Prostate gland (tissue), 2 donors: ENCODE data around the gene TMEM196.
"Not testable (repeated sequence)": the region's sequence is repeated elsewhere in the genome, so short reads cannot be mapped to it uniquely, and the experiment has no call there.

Experiments used
- POLR2A ChIP-seq: fragments of 450-650 bp; IDR thresholded peaks from one replicate; pipeline ENCODE4 v1.6.1; 2016; ENCODE audit warnings: antibody characterized with exemption, mild to moderate bottlenecking
- TF ChIP-seq, protein P1 (sequence below), 4 experiments: fragments of 200-600 bp in 2 of 4; fragments of 450-650 bp in 2 of 4; sonication (generic) in 2 of 4; IDR thresholded peaks; 1 replicate in 3 of 4; 2 replicates in 1 of 4; pipeline ENCODE4 v1.5.1; 2016 to 2019; ENCODE audit warnings: antibody characterized with exemption in 4 of 4, mild to moderate bottlenecking in 2 of 4, moderate library complexity in 2 of 4

DNA sequence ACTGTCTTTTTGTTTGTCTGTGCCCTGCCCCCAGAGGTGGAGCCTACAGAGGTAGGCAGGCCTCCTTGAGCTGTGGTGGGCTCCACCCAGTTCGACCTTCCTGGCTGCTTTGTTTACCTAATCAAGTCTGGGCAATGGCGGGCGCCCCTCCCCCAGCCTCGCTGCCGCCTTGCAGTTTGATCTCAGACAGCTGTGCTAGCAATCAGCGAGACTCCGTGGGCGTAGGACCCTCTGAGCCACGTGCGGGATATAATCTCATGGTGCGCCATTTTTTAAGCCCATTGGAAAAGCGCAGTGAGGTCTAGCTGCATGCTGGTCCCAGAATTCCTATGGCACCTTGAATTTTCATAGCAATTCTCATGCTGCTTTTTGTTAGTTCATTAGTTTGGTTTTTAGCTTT is 84.3 kb downstream of the TMEM196 start:
- TF ChIP-seq, protein P1, sequence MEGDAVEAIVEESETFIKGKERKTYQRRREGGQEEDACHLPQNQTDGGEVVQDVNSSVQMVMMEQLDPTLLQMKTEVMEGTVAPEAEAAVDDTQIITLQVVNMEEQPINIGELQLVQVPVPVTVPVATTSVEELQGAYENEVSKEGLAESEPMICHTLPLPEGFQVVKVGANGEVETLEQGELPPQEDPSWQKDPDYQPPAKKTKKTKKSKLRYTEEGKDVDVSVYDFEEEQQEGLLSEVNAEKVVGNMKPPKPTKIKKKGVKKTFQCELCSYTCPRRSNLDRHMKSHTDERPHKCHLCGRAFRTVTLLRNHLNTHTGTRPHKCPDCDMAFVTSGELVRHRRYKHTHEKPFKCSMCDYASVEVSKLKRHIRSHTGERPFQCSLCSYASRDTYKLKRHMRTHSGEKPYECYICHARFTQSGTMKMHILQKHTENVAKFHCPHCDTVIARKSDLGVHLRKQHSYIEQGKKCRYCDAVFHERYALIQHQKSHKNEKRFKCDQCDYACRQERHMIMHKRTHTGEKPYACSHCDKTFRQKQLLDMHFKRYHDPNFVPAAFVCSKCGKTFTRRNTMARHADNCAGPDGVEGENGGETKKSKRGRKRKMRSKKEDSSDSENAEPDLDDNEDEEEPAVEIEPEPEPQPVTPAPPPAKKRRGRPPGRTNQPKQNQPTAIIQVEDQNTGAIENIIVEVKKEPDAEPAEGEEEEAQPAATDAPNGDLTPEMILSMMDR (IDR thresholded peaks at IDR 0.05) = not testable (repeated sequence)
- not testable (repeated sequence) for TF ChIP-seq POLR2A
